H1 (cell line): ENCODE data around the gene HMGN2. TPM values are rescaled to one million over a fixed set of nuclear protein-coding genes. Genes with fewer than 3 reads are reported as not detected.

ENCODE experiments used
- CTCF ChIA-PET: fragments of 300-600 bp; sonication (Branson Sonifier 250); formaldehyde crosslinking; loops from one replicate; lab custom pipeline; 2021; ENCODE audit not compliant: partially characterized antibody; lab: Charles Lee
- POLR2A ChIA-PET: fragments of 300-600 bp; sonication (Branson Sonifier 250); formaldehyde crosslinking; loops from one replicate; lab custom pipeline; 2021; ENCODE audit warnings: inconsistent platforms; ENCODE audit not compliant: partially characterized antibody; lab: Charles Lee
- DNase-seq, 2 experiments: peaks; one replicate each; pipeline versions ENCODE4 v3.0.0 to v3.0.0-alpha.2; 2010 to 2022; ENCODE audit warnings: low spot score in 2 of 2, low read depth in 1 of 2, mixed read lengths in 1 of 2
- FAIRE-seq: peaks from 2 replicates; lab custom pipeline; 2011; peaks lifted over from hg19 to GRCh38; lab: Jason Lieb, UNC
- H2AFZ ChIP-seq: 2 replicates; pipeline ENCODE4 v1.8.1; 2012; ENCODE audit warnings: low read length, inconsistent platforms
- H2AK5ac ChIP-seq: 2 replicates; pipeline ENCODE4 v1.6.1; 2013; ENCODE audit warnings: low read depth, low read length
- H2BK120ac ChIP-seq: replicated peaks from 2 replicates; pipeline ENCODE3; 2013; ENCODE audit warnings: low read depth, low read length, inconsistent platforms
- H2BK12ac ChIP-seq: 2 replicates; pipeline ENCODE4 v1.6.1; 2013; ENCODE audit warnings: low read depth, low read length
- H2BK15ac ChIP-seq: 2 replicates; pipeline ENCODE4 v1.6.1; 2013; ENCODE audit warnings: low read length
- H2BK20ac ChIP-seq: 2 replicates; pipeline ENCODE4 v1.6.1; 2013; ENCODE audit warnings: low read length
- H2BK5ac ChIP-seq: 2 replicates; pipeline ENCODE4 v1.6.1; 2013; ENCODE audit warnings: low read depth, low read length
- H3K14ac ChIP-seq: 2 replicates; pipeline ENCODE4 v1.6.1; 2013; ENCODE audit warnings: inconsistent platforms; ENCODE audit not compliant: insufficient read length
- H3K18ac ChIP-seq: 2 replicates; pipeline ENCODE4 v1.6.1; 2013; ENCODE audit warnings: low read length; ENCODE audit errors: extremely low read depth
- H3K23ac ChIP-seq: 2 replicates; pipeline ENCODE4 v1.6.1; 2013; ENCODE audit warnings: inconsistent platforms; ENCODE audit not compliant: insufficient read length
- H3K23me2 ChIP-seq: 2 replicates; pipeline ENCODE4 v1.6.1; 2013; ENCODE audit warnings: low read depth, low read length
- H3K27ac ChIP-seq: 2 replicates; pipeline ENCODE4 v1.6.1; 2011; ENCODE audit warnings: low read depth, low read length, inconsistent platforms
- H3K27me3 ChIP-seq, 4 experiments: replicated peaks in 1 of 4; 1 replicate in 1 of 4; 2 replicates in 3 of 4; pipeline versions ENCODE4 v1.6.1 to v1.8.1; 2011 to 2013; ENCODE audit warnings: low read length in 3 of 4, mild to moderate bottlenecking in 3 of 4, inconsistent platforms in 2 of 4, mixed read lengths in 2 of 4, moderate library complexity in 1 of 4; ENCODE audit not compliant: control insufficient read depth in 3 of 4, insufficient read depth in 3 of 4; ENCODE audit errors: extremely low read depth in 1 of 4
- H3K36me3 ChIP-seq, 4 experiments: 2 replicates each; pipeline versions ENCODE4 v1.6.1 to v1.8.1; 2011 to 2013; ENCODE audit warnings: mild to moderate bottlenecking in 4 of 4, low read length in 3 of 4, moderate library complexity in 2 of 4, control low read depth in 1 of 4, inconsistent platforms in 1 of 4; ENCODE audit not compliant: insufficient read depth in 4 of 4, control insufficient read depth in 2 of 4
- H3K4ac ChIP-seq: replicated peaks from 2 replicates; pipeline ENCODE3; 2013; ENCODE audit warnings: low read length, low read depth, mixed read lengths, inconsistent platforms; ENCODE audit not compliant: insufficient read length
- H3K4me1 ChIP-seq, 4 experiments: replicated peaks in 1 of 4; 1 replicate in 1 of 4; 2 replicates in 3 of 4; pipeline versions ENCODE4 v1.6.1 to v1.8.1; 2011 to 2013; ENCODE audit warnings: low read length in 3 of 4, inconsistent platforms in 2 of 4, mixed read lengths in 1 of 4; ENCODE audit not compliant: insufficient read depth in 4 of 4, control insufficient read depth in 3 of 4
- H3K4me2 ChIP-seq, 2 experiments: 2 replicates each; pipeline versions ENCODE4 v1.6.1 to v1.8.1; 2011 to 2013; ENCODE audit warnings: low read depth in 2 of 2, low read length in 2 of 2, control low read depth in 1 of 2, inconsistent platforms in 1 of 2, mild to moderate bottlenecking in 1 of 2; ENCODE audit not compliant: insufficient read depth in 1 of 2
- H3K4me3 ChIP-seq, 4 experiments: fragments of 200-600, 300-600 bp in 1 of 4; sonication (generic), shearing (Covaris generic), sonication (Bioruptor Twin) in 1 of 4; 2 replicates each; pipeline versions ENCODE4 v1.5.1 to v1.8.1; 2011 to 2016; ENCODE audit warnings: low read length in 4 of 4, low read depth in 3 of 4, control low read depth in 2 of 4, inconsistent platforms in 2 of 4, mild to moderate bottlenecking in 2 of 4, mixed read lengths in 1 of 4, moderate library complexity in 1 of 4; ENCODE audit not compliant: insufficient read depth in 2 of 4; ENCODE audit errors: extremely low read depth in 1 of 4
- H3K56ac ChIP-seq: replicated peaks from 2 replicates; pipeline ENCODE3; 2013; ENCODE audit warnings: low read depth, mild to moderate bottlenecking, mixed read lengths, low read length, inconsistent platforms; ENCODE audit not compliant: insufficient read length
- H3K79me1 ChIP-seq: 2 replicates; pipeline ENCODE4 v1.6.1; 2013; ENCODE audit warnings: low read depth, low read length, control low read depth
- H3K79me2 ChIP-seq, 2 experiments: 2 replicates each; pipeline versions ENCODE4 v1.6.1 to v1.8.1; 2012 to 2013; ENCODE audit warnings: low read length in 2 of 2, mild to moderate bottlenecking in 2 of 2, inconsistent platforms in 1 of 2; ENCODE audit not compliant: insufficient read depth in 2 of 2, control insufficient read depth in 1 of 2
- H3K9ac ChIP-seq, 4 experiments: replicated peaks in 1 of 4; 1 replicate in 1 of 4; 2 replicates in 3 of 4; pipeline versions ENCODE4 v1.6.1 to v1.8.1; 2011 to 2013; ENCODE audit warnings: low read depth in 3 of 4, low read length in 3 of 4, control low read depth in 2 of 4, mild to moderate bottlenecking in 2 of 4, moderate library complexity in 2 of 4, inconsistent platforms in 1 of 4; ENCODE audit errors: extremely low read depth in 1 of 4
- H3K9me3 ChIP-seq, 2 experiments: 2 replicates each; pipeline versions ENCODE4 v1.6.1 to v1.8.1; 2012 to 2013; ENCODE audit warnings: mild to moderate bottlenecking in 2 of 2, moderate library complexity in 2 of 2, control low read depth in 1 of 2, inconsistent platforms in 1 of 2, low read depth in 1 of 2, low read length in 1 of 2, mixed read lengths in 1 of 2; ENCODE audit not compliant: insufficient read depth in 2 of 2
- H4K20me1 ChIP-seq, 2 experiments: replicated peaks in 1 of 2; 2 replicates each; pipeline versions ENCODE3 to v1.8.1; 2011 to 2013; ENCODE audit warnings: inconsistent platforms in 2 of 2, low read length in 2 of 2, mild to moderate bottlenecking in 1 of 2; ENCODE audit not compliant: insufficient read depth in 2 of 2, control insufficient read depth in 1 of 2
- H4K5ac ChIP-seq: 2 replicates; pipeline ENCODE4 v1.6.1; 2013; ENCODE audit warnings: low read length, low read depth, mixed read lengths, inconsistent platforms; ENCODE audit not compliant: insufficient read length
- H4K8ac ChIP-seq: 2 replicates; pipeline ENCODE4 v1.8.0; 2013; ENCODE audit warnings: mild to moderate bottlenecking, moderate library complexity, low read length, inconsistent platforms; ENCODE audit not compliant: insufficient read depth; ENCODE audit errors: extremely low read depth
- H4K91ac ChIP-seq: replicated peaks from 2 replicates; pipeline ENCODE3; 2013; ENCODE audit warnings: low read length, mixed read lengths, inconsistent platforms; ENCODE audit not compliant: insufficient read length
- BCL11A ChIP-seq, 2 experiments: IDR thresholded peaks; one replicate each; pipeline ENCODE4 v1.6.1; 2011; ENCODE audit warnings: low read depth in 2 of 2, low read length in 2 of 2, mild to moderate bottlenecking in 2 of 2
- POLR2AphosphoS5 ChIP-seq: IDR thresholded peaks from 2 replicates; pipeline ENCODE4 v1.6.1; 2011; ENCODE audit warnings: low read depth, low read length
- RAD21 ChIP-seq, 2 experiments: IDR thresholded peaks in 1 of 2; conservative IDR thresholded peaks in 1 of 2; 2 replicates each; pipeline ENCODE4 v1.6.1; 2011; ENCODE audit warnings: low read depth in 2 of 2, low read length in 2 of 2, improper control_type of control experiment in 1 of 2, inconsistent platforms in 1 of 2, mild to moderate bottlenecking in 1 of 2, moderate library complexity in 1 of 2
- TAF1 ChIP-seq: IDR thresholded peaks from 2 replicates; pipeline ENCODE4 v1.6.1; 2011; ENCODE audit warnings: mild to moderate bottlenecking, low read depth, low read length
- ZNF274 ChIP-seq: IDR thresholded peaks from 2 replicates; pipeline ENCODE4 v1.7.0; 2012; ENCODE audit warnings: low read length, borderline replicate concordance; ENCODE audit errors: extremely low read depth
- WGBS, 2 experiments: shearing (Covaris generic) in 1 of 2; methylation state at CpG; one replicate each; pipeline versions ENCODE4 v1.1.6 to v1.1.7; 2013 to 2015; ENCODE audit warnings: low lambda C conversion rate in 2 of 2, mixed read lengths in 2 of 2, inconsistent platforms in 1 of 2, low coverage in 1 of 2, missing lambda C conversion rate in 1 of 2; ENCODE audit not compliant: insufficient replicate concordance in 2 of 2, insufficient coverage in 1 of 2, insufficient read length in 1 of 2; ENCODE audit errors: extremely low coverage in 1 of 2, missing lambda C conversion rate in 1 of 2; 5-methylcytosine and 5-hydroxymethylcytosine counted together
- polyA plus RNA-seq, 7 experiments: library from polyadenylated mRNA; depleted of rRNA in 3 of 7; stranded (reverse) in 5 of 7; unstranded in 2 of 7; fragments of >200 nt in 5 of 7; fragments of 200-250 nt in 2 of 7; gene quantifications; 1 replicate in 5 of 7; 2 replicates in 1 of 7; 4 replicates in 1 of 7; pipeline versions ENCODE4 v1.2.1 to v1.2.3, GENCODE V29; 2011 to 2013; ENCODE audit warnings: missing spikeins in 2 of 7, mixed read lengths in 2 of 7
- total RNA-seq: library from RNA; stranded (reverse); fragmentation: NEBNext Ultra II Directional; extraction: Animal tissue kit (Norgen Biotek cat#: 25700); gene quantifications from 2 replicates; pipeline ENCODE4 v1.2.1, GENCODE V29; 2021

Gene HMGN2
- total and polyA plus RNA-seq, 2 of the 8 experiments (the other 6 are each of a cell fraction or from before 2014, with no cell fraction given): 254 to 453 TPM

DNA sequence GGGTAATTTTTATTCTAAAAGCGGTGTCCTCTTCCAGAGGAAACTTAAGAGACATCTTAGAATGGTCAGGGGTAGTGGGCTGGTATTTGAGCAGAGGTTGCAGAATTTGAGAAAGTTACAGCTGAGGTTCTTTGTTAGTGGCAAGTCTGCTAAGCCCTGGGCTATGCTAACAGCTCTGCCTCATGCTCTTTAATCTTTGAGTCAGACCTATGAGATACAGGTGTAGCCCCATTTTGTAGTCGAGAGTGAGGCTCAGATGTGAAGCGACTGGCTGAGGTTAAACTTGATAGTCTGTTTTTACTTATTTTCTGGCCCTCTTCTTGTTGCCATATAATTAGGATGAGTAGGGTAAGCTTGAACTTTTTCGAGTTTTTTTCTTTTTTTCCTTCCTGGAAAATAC is 4.7 kb downstream of the HMGN2 start:
- H2BK12ac ChIP-seq: no peak overlapping the region
- H2BK15ac ChIP-seq: no peak overlapping the region
- DNase-seq: no peak
- H3K4me2 ChIP-seq: no peak overlapping the region
- no peak overlapping the region for H4K8ac ChIP-seq
- H4K5ac ChIP-seq: no peak overlapping the region
- FAIRE-seq: no peak
- no peak overlapping the region; the same call in 1 of the 2 replicates for H2BK5ac ChIP-seq
- H3K27ac ChIP-seq: no peak overlapping the region
- H3K18ac ChIP-seq: no peak overlapping the region
- H3K4me3 ChIP-seq: no peak overlapping the region
- no peak overlapping the region for H2BK120ac ChIP-seq
- TF ChIP-seq ZNF274: no peak
- TF ChIP-seq BCL11A (IDR thresholded peaks at IDR 0.05; ENCODE audit: low read depth in 2 of 2, low read length in 2 of 2): no peak
- TF ChIP-seq POLR2AphosphoS5: peak; percentile 63; the same call in 1 of the 2 replicates
- TF ChIP-seq TAF1: no peak
- TF ChIP-seq RAD21 (IDR thresholded peaks at IDR 0.05 in 1 of 2, conservative IDR thresholded peaks at IDR 0.05 in 1 of 2; ENCODE audit: low read depth in 2 of 2, low read length in 2 of 2): no peak
- peaks cover 0 to 7% (median 1%) of the 10 kb centered on the region in 4 experiments; a peak in 2 of 7 replicates for H3K4me1 ChIP-seq
- H2AK5ac ChIP-seq: no peak overlapping the region
- no peak overlapping the region for H3K56ac ChIP-seq
- H3K36me3 ChIP-seq: peaks cover 21 to 52% (median 34%) of the 10 kb centered on the region in 4 experiments
- no peak overlapping the region for H4K91ac ChIP-seq
- no peak overlapping the region for H3K4ac ChIP-seq
- WGBS, 2 experiments: 94% methylated on average over 4 of the region's 4 CpGs; no CpG with 5 or more reads in 1 of the 2 experiments
- peaks cover 6 to 12% of the 10 kb centered on the region in 2 experiments for H4K20me1 ChIP-seq
- H3K79me1 ChIP-seq: no peaks in the 10 kb centered on the region; the same call in 1 of the 2 replicates
- H3K27me3 ChIP-seq: no peaks in the 10 kb centered on the region
- peaks cover 3% of the 10 kb centered on the region; the same call in 1 of the 2 replicates for H3K23me2 ChIP-seq
- ChIA-PET CTCF (no interaction called here), POLR2A (interaction anchor here (0.8 to 2.9 kb wide), 11 partner anchors 11 to 126 kb away, joined by 3 to 23 read pairs (median 4); partner anchors contain the start of genes DHDDS and RPS6KA1)
- H2BK20ac ChIP-seq: no peak overlapping the region
- H2AFZ ChIP-seq: no peak overlapping the region
- no peaks in the 10 kb centered on the region for H3K9me3 ChIP-seq
- no peak overlapping the region for H3K14ac ChIP-seq
- peaks cover 5 to 15% of the 10 kb centered on the region in 2 experiments; a peak in 3 of 4 replicates for H3K79me2 ChIP-seq
- H3K9ac ChIP-seq: no peak overlapping the region
- H3K23ac ChIP-seq: no peak overlapping the region
